HepG2 (cell line): ENCODE measurements around the gene CRYZL1. TPM values are rescaled to one million over a fixed set of nuclear protein-coding genes. Genes with fewer than 3 reads are reported as not detected.
A peak's percentile ranks its signal among the peaks of the same experiment; 100 is the strongest.

Experiments used
- ATAC-seq: fragments of 200-7000 bp; cut with Tn5 transposase; 3 replicates; pipeline ENCODE4 v1.9.1; 2020; ENCODE audit warnings: mild to moderate bottlenecking, moderate library complexity
- BruUV-seq: library from RNA; stranded (reverse); fragments of 400-500 nt; replicated peaks from 2 replicates; lab custom pipeline; 2021; lab: Mats Ljungman, UMichigan
- CTCF ChIA-PET: fragments of 300-600 bp; formaldehyde crosslinking; extraction: SDS; loops from one replicate; lab custom pipeline; 2021; ENCODE audit warnings: low total read pairs, inconsistent platforms, low intra/inter-chr PET ratio; lab: Yijun Ruan, JAX
- POLR2A ChIA-PET: fragments of 350-600 bp; sonication (Branson Sonifier 250); formaldehyde crosslinking; loops from one replicate; lab custom pipeline; 2020; ENCODE audit warnings: antibody characterized with exemption, inconsistent platforms; lab: Yijun Ruan, JAX
- DNase-seq: peaks from one replicate; pipeline ENCODE4 v3.0.0-alpha.2; 2015; ENCODE audit warnings: low spot score
- FAIRE-seq: peaks from 3 replicates; lab custom pipeline; 2011; peaks lifted over from hg19 to GRCh38; lab: Jason Lieb, UNC
- H2AFZ ChIP-seq: one replicate; pipeline ENCODE4 v1.6.1; 2011; ENCODE audit warnings: low read length, inconsistent platforms
- H3K27ac ChIP-seq: fragments of 300-600 bp; 3 replicates; pipeline ENCODE4 v1.8.0; 2011; ENCODE audit warnings: mixed run types, mild to moderate bottlenecking, mixed read lengths, low read length, inconsistent platforms; ENCODE audit not compliant: insufficient read depth; ENCODE audit errors: extremely low read length
- H3K27me3 ChIP-seq, 2 experiments: fragments of 200-600 bp in 1 of 2; 2 replicates in 1 of 2; 3 replicates in 1 of 2; pipeline versions ENCODE4 v1.6.0 to v1.8.0; 2011; ENCODE audit warnings: low read length in 2 of 2, mild to moderate bottlenecking in 2 of 2, moderate library complexity in 2 of 2, inconsistent platforms in 1 of 2; ENCODE audit not compliant: insufficient read depth in 2 of 2, control insufficient read depth in 1 of 2
- H3K36me3 ChIP-seq, 2 experiments: fragments of 200-600 bp in 1 of 2; replicated peaks in 1 of 2; 2 replicates in 1 of 2; 3 replicates in 1 of 2; pipeline versions ENCODE4 v1.5.1 to v1.8.0; 2011; ENCODE audit warnings: low read length in 2 of 2, inconsistent platforms in 1 of 2; ENCODE audit not compliant: insufficient read depth in 2 of 2, control insufficient read depth in 1 of 2
- H3K4me1 ChIP-seq: 2 replicates; pipeline ENCODE4 v1.5.1; 2012; ENCODE audit warnings: low read length, inconsistent platforms; ENCODE audit not compliant: insufficient read depth
- H3K4me2 ChIP-seq: 2 replicates; pipeline ENCODE4 v1.6.0; 2011; ENCODE audit warnings: low read depth, low read length, inconsistent platforms
- H3K4me3 ChIP-seq, 3 experiments: fragments of 200-600 bp in 1 of 3; sonication (generic), shearing (Covaris generic) in 1 of 3; replicated peaks in 1 of 3; 2 replicates each; pipeline ENCODE4 v1.5.1; 2011 to 2016; ENCODE audit warnings: low read length in 3 of 3, inconsistent platforms in 2 of 3, low read depth in 2 of 3, mild to moderate bottlenecking in 2 of 3, control low read depth in 1 of 3, mixed read lengths in 1 of 3; ENCODE audit not compliant: insufficient read depth in 1 of 3
- H3K79me2 ChIP-seq: one replicate; pipeline ENCODE4 v1.6.1; 2011; ENCODE audit warnings: low read length, inconsistent platforms; ENCODE audit not compliant: insufficient read depth
- H3K9ac ChIP-seq: 2 replicates; pipeline ENCODE4 v1.6.0; 2011; ENCODE audit warnings: mild to moderate bottlenecking, low read depth, low read length, inconsistent platforms; ENCODE audit not compliant: insufficient read depth
- H3K9me3 ChIP-seq: 2 replicates; pipeline ENCODE4 v1.5.1; 2012; ENCODE audit warnings: mild to moderate bottlenecking, low read length
- H4K20me1 ChIP-seq: 2 replicates; pipeline ENCODE4 v1.6.0; 2011; ENCODE audit warnings: inconsistent platforms, mild to moderate bottlenecking, low read length, moderate library complexity; ENCODE audit not compliant: insufficient read depth
- CBFB ChIP-seq: sonication (generic); formaldehyde crosslinking; IDR thresholded peaks from 2 replicates; pipeline ENCODE4 v1.4.0; 2020; ENCODE audit warnings: missing genetic modification reagents
- ELF1 ChIP-seq: sonication (generic); formaldehyde crosslinking; IDR thresholded peaks from 2 replicates; pipeline ENCODE4 v1.4.0; 2020; ENCODE audit warnings: missing genetic modification reagents
- GLI4 ChIP-seq: sonication (generic); formaldehyde crosslinking; IDR thresholded peaks from 2 replicates; pipeline ENCODE4 v1.5.1; 2020; ENCODE audit warnings: missing genetic modification reagents, mild to moderate bottlenecking, moderate library complexity, borderline replicate concordance
- HOXA7 ChIP-seq: sonication (generic); formaldehyde crosslinking; IDR thresholded peaks from 2 replicates; pipeline ENCODE4 v1.8.1; 2022; ENCODE audit warnings: mild to moderate bottlenecking, missing genetic modification reagents, moderate library complexity
- KAT8 ChIP-seq: IDR thresholded peaks from 2 replicates; pipeline ENCODE4 v1.6.1; 2016; ENCODE audit warnings: missing genetic modification reagents, missing compliant biosample characterization
- KMT2B ChIP-seq: IDR thresholded peaks from 2 replicates; pipeline ENCODE4 v1.6.1; 2016; ENCODE audit warnings: missing genetic modification reagents, missing compliant biosample characterization
- MEIS1 ChIP-seq: sonication (generic); formaldehyde crosslinking; IDR thresholded peaks from 2 replicates; pipeline ENCODE4 v1.9.0; 2021; ENCODE audit warnings: mild to moderate bottlenecking, missing genetic modification reagents, moderate library complexity, borderline replicate concordance
- NCOA5 ChIP-seq: sonication (generic); formaldehyde crosslinking; IDR thresholded peaks from 2 replicates; pipeline ENCODE4 v1.4.0; 2020; ENCODE audit warnings: missing genetic modification reagents
- RBM22 ChIP-seq: fragments of 200-400 bp; formaldehyde crosslinking; optimal IDR thresholded peaks from 2 replicates; pipeline ENCODE3; 2017; ENCODE audit warnings: mild to moderate bottlenecking, low read length, moderate library complexity
- REPIN1 ChIP-seq: sonication (generic); formaldehyde crosslinking; IDR thresholded peaks from 2 replicates; pipeline ENCODE4 v1.8.0; 2022; ENCODE audit warnings: missing genetic modification reagents, low read depth, mild to moderate bottlenecking, borderline replicate concordance
- SCMH1 ChIP-seq: sonication (generic); formaldehyde crosslinking; IDR thresholded peaks from 2 replicates; pipeline ENCODE4 v1.9.0; 2021; ENCODE audit warnings: missing genetic modification reagents, mild to moderate bottlenecking, borderline replicate concordance
- SP1 ChIP-seq, 2 experiments: fragments of 450-650 bp in 1 of 2; sonication (generic) in 1 of 2; formaldehyde crosslinking in 1 of 2; IDR thresholded peaks; 2 replicates each; pipeline versions ENCODE4 v1.4.0 to v1.6.1; 2016 to 2020; ENCODE audit warnings: missing genetic modification reagents in 1 of 2
- SRSF4 ChIP-seq: fragments of 200-400 bp; formaldehyde crosslinking; IDR thresholded peaks from one replicate; pipeline ENCODE4 v1.6.1; 2018; ENCODE audit warnings: mild to moderate bottlenecking, low read depth, low read length, moderate library complexity; ENCODE audit not compliant: poor library complexity, severe bottlenecking
- TGIF2 ChIP-seq: IDR thresholded peaks from 2 replicates; pipeline ENCODE4 v1.6.1; 2016; ENCODE audit warnings: control low read depth, missing compliant biosample characterization
- ZMYM2 ChIP-seq: sonication (generic); formaldehyde crosslinking; IDR thresholded peaks from 2 replicates; pipeline ENCODE4 v1.8.0; 2022; ENCODE audit warnings: mild to moderate bottlenecking, missing genetic modification reagents
- ZNF274 ChIP-seq: sonication (generic); formaldehyde crosslinking; IDR thresholded peaks from 2 replicates; pipeline ENCODE4 v1.5.1; 2020; ENCODE audit warnings: mild to moderate bottlenecking, missing genetic modification reagents
- ZNF292 ChIP-seq: sonication (generic); formaldehyde crosslinking; IDR thresholded peaks from 2 replicates; pipeline ENCODE4 v1.8.1; 2022; ENCODE audit warnings: mild to moderate bottlenecking, low read depth, missing genetic modification reagents, borderline replicate concordance
- ZNF382 ChIP-seq: sonication (generic); formaldehyde crosslinking; IDR thresholded peaks from 2 replicates; pipeline ENCODE4 v1.5.0; 2020; ENCODE audit warnings: missing genetic modification reagents, mild to moderate bottlenecking, borderline replicate concordance
- ZNF441 ChIP-seq: sonication (generic); formaldehyde crosslinking; IDR thresholded peaks from 2 replicates; pipeline ENCODE4 v1.7.0; 2021; ENCODE audit warnings: missing genetic modification reagents, borderline replicate concordance
- ZNF7 ChIP-seq: IDR thresholded peaks from 2 replicates; pipeline ENCODE4 v1.6.1; 2016; ENCODE audit warnings: missing biosample characterization, missing genetic modification reagents
- WGBS: methylation state at CpG from one replicate; pipeline ENCODE4 v1.1.6; 2017; ENCODE audit warnings: low lambda C conversion rate; 5-methylcytosine and 5-hydroxymethylcytosine counted together
- in situ Hi-C: cut with HindIII; loops from 2 replicates; pipeline ENCODE4 v1.10.0; 2017; ENCODE audit warnings: low pct_unique_long_range_greater_than_20kb; ENCODE audit not compliant: extremely low pct_ligation_motif_present
- intact Hi-C: fragments of 100-400 bp; cut with micrococcal nuclease; formaldehyde crosslinking; loops from one replicate; pipeline ENCODE4 v1.10.0; 2022; ENCODE audit not compliant: unreplicated experiment
- polyA plus RNA-seq, 8 experiments: library from polyadenylated mRNA; depleted of rRNA in 3 of 8; stranded (reverse) in 7 of 8; unstranded in 1 of 8; fragments of >200 nt; fragmentation: Illumina TruSeq in 4 of 8; extraction: Trizol in 4 of 8; gene quantifications; 2 replicates each; pipeline versions ENCODE4 v1.2.1 to v1.2.3, GENCODE V29; 2011 to 2016; ENCODE audit warnings: low read depth in 4 of 8, missing spikeins in 1 of 8, mixed read lengths in 1 of 8; ENCODE audit not compliant: insufficient read depth in 1 of 8
- total RNA-seq, 5 experiments: library from RNA; depleted of rRNA; stranded (reverse); fragments of >200 nt; fragmentation: Illumina TruSeq; extraction: Trizol; gene quantifications; 2 replicates each; pipeline ENCODE4 v1.2.3, GENCODE V29; 2016; ENCODE audit warnings: low read depth in 1 of 5
- TF ChIP-seq, protein P1 (sequence below): sonication (generic); formaldehyde crosslinking; IDR thresholded peaks from 2 replicates; pipeline ENCODE4 v1.5.0; 2020; ENCODE audit warnings: mild to moderate bottlenecking, missing genetic modification reagents, moderate library complexity

The CRYZL1 gene
- total and polyA plus RNA-seq, 2 of the 13 experiments (the other 11 are each of a cell fraction or from before 2014, with no cell fraction given) = 20.3 to 27.7 TPM

DNA sequence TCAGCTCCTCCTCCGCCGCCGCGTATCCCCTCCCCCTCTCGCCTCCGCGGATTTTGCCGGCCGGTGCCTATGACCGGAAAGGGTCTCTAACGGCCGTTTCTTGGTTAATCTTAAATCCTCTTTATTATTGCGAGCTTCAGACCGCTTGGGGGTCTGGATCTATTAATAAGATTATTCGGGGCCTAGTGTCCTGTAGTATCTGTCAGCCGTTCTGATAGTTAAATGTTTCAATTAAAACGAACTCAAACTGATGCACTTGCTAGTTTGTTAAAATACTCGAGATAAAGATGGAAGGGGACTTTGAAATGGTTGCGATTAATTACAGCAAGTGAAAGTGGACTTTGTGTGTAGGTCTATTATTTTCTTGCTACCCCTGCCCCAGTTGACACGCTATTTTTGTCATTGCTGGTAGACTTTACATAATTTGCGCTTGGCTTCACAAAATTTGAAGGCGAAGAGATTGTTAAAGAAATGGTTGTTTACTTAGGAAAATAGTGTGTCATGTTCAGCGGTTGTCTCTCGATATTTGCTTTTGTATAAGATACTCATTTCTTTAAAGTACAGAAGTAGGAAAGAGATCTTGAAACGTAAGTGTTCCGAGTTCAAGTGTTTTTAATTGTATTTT, 97.9 kb downstream of the CRYZL1 start (continued):
- TF ChIP-seq, protein P1, sequence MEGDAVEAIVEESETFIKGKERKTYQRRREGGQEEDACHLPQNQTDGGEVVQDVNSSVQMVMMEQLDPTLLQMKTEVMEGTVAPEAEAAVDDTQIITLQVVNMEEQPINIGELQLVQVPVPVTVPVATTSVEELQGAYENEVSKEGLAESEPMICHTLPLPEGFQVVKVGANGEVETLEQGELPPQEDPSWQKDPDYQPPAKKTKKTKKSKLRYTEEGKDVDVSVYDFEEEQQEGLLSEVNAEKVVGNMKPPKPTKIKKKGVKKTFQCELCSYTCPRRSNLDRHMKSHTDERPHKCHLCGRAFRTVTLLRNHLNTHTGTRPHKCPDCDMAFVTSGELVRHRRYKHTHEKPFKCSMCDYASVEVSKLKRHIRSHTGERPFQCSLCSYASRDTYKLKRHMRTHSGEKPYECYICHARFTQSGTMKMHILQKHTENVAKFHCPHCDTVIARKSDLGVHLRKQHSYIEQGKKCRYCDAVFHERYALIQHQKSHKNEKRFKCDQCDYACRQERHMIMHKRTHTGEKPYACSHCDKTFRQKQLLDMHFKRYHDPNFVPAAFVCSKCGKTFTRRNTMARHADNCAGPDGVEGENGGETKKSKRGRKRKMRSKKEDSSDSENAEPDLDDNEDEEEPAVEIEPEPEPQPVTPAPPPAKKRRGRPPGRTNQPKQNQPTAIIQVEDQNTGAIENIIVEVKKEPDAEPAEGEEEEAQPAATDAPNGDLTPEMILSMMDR (CRISPR knock-in tag) = no peak
- 0 out of 2 replicates have a peak, but pooled peaks have one; percentile 44 for TF ChIP-seq KMT2B (CRISPR knock-in tag)

DNA sequence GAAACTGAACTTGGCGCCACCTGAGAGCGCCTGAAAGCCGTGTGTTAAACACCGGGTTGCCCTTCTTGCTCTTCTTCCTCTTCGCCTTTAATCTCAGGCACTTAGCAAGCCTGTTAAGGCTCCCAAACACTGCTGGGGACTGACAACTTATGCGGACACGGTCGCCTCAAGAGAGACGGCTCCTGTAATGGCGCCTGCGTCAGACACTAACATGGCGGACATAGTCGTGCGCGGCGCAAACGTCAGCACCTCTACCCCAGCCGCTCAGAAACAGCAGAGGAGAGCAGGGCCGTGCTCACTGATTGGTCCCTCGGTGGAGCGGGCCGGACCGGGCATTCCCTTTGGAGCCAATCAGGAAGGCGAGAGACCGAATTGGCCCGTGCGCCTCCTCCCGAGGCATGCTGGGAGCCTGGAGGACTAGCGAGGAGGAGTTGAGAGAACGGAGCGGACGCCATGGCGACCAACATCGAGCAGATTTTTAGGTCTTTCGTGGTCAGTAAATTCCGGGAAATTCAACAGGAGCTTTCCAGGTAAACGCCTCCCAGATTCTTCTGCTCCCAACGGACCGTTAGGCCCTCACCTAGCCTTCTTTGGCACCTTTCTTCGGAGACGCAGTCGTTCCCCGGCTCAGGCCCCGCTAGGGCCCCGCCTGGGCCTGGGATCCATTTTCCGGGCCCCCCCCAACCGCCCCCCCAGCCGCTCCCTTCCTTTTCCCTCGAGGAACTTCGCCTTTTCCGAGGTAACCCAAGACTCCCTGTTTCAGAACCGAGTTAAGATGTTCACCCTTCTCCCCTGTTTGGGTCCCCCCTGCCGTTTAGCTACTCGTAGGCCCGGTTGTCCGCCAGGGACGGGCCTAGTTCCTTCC, 98.7 kb downstream of the CRYZL1 start, which contains the start of gene SON:
SON (plus strand) TSS at position 399 of the 865 bp plus-strand sequence; CDS start at position 454, 55 bp downstream.
- intact Hi-C loops = loop anchor here (5.0 kb wide), 1 partner anchor 44 kb away; the partner anchor contains the start of gene DONSON
- ChIA-PET POLR2A (interaction anchor here (0.6 to 2.7 kb wide), 14 partner anchors 8 to 102 kb away, joined by 3 to 19 read pairs (median 5); partner anchors contain the start of genes DNAJC28, DONSON and TMEM50B), CTCF (no interaction called here)
- Histone ChIP-seq H3K36me3 (peaks cover 0 to 23% of the 10 kb centered on the region in 2 experiments; a peak in 4 of 5 replicates), H3K4me1 (peaks cover 26% of the 10 kb centered on the region), H2AFZ (no peak within 1 kb of the TSS), H4K20me1 (peaks cover 41% of the 10 kb centered on the region), H3K79me2 (peaks cover 82% of the 10 kb centered on the region), H3K9me3 (no peaks in the 10 kb centered on the region), H3K27ac (peak within 1 kb of the TSS; percentile 100), H3K4me2 (peak within 1 kb of the TSS; percentile 89), H3K4me3 (peak within 1 kb of the TSS; percentile 85 to 98 (median 91)), H3K27me3 (no peaks in the 10 kb centered on the region; a peak in 1 of 5 replicates), H3K9ac (peak within 1 kb of the TSS; percentile 100)
- BruUV-seq = no TSS peak
- DNase-seq (peak; percentile 96), ATAC-seq (peak; percentile 97), FAIRE-seq (peak; percentile 83)
- 0% methylated on average over 25 of the region's 57 CpGs for WGBS
- in situ Hi-C loops = no loop called here
- TF ChIP-seq ZNF441 (0 out of 2 replicates have a peak, but pooled peaks have one; percentile 12), RBM22 (no peak), TGIF2 (peak; percentile 76), CBFB (CRISPR knock-in tag) (no peak), ELF1 (peak; percentile 54), ZMYM2 (CRISPR knock-in tag) (no peak), ZNF292 (CRISPR knock-in tag) (no peak), REPIN1 (CRISPR knock-in tag) (no peak; the same call in 1 of the 2 replicates), SRSF4 (no peak), HOXA7 (CRISPR knock-in tag) (no peak), SCMH1 (CRISPR knock-in tag) (no peak), SP1 (IDR thresholded peaks at IDR 0.05) (no peak), SP1 (CRISPR knock-in tag; IDR thresholded peaks at IDR 0.05) (peak; percentile 26; the same call in 1 of the 2 replicates), ZNF382 (CRISPR knock-in tag) (no peak), ZNF7 (CRISPR knock-in tag) (no peak), KAT8 (CRISPR knock-in tag) (peak; percentile 91), NCOA5 (CRISPR knock-in tag) (no peak), GLI4 (peak; percentile 64; the same call in 1 of the 2 replicates), ZNF274 (CRISPR knock-in tag) (0 out of 2 replicates have a peak, but pooled peaks have one; percentile 30), MEIS1 (CRISPR knock-in tag) (no peak)
